Measurements from ENCODE around the gene FAM168B. TPM values are rescaled to one million over a fixed set of nuclear protein-coding genes. Genes with fewer than 3 reads are reported as not detected.

The FAM168B gene
- total and polyA plus RNA-seq, 8 donors: 63.3 to 99.6 (median 85.1) TPM

GRCh38 chr2:131023758-131024157 is 69.5 kb downstream of the FAM168B start:
- no peaks in the 10 kb centered on the region for H3K4me1 ChIP-seq
- H3K4me3 ChIP-seq: no peak overlapping the region
- peaks cover 0 to 8% of the 10 kb centered on the region in 2 donors for H3K27me3 ChIP-seq
- H3K36me3 ChIP-seq: no peaks in the 10 kb centered on the region
- ATAC-seq (no peak), DNase-seq (no peak)
- intact Hi-C loops (cut with DNase I): no loop called here
- no peak overlapping the region for H3K27ac ChIP-seq
- TF ChIP-seq CTCF (IDR thresholded peaks at IDR 0.05): no peak
- H3K9me3 ChIP-seq: peaks cover 0 to 6% of the 10 kb centered on the region in 2 donors

- Histone ChIP-seq H3K36me3 (no peaks in the 10 kb centered on the region), H3K9me3 (peaks cover 0 to 4% of the 10 kb centered on the region in 2 donors)
- no peak for ATAC-seq
Observed at GRCh38 chr2:131022731-131023130, 70.5 kb downstream of the FAM168B start.

GRCh38 chr2:131016826-131017741 is 76.2 kb downstream of the FAM168B start:
- no peak for TF ChIP-seq CTCF (IDR thresholded peaks at IDR 0.05)
- Histone ChIP-seq H3K27ac (no peak overlapping the region), H3K4me3 (no peak overlapping the region), H3K27me3 (peaks cover 0 to 29% of the 10 kb centered on the region in 2 donors), H3K36me3 (no peaks in the 10 kb centered on the region), H3K9me3 (no peaks in the 10 kb centered on the region), H3K4me1 (no peaks in the 10 kb centered on the region)
- intact Hi-C loops (cut with DNase I): no loop called here
- no peak for DNase-seq
- ATAC-seq: peak; percentile 98

More at GRCh38 chr2:131022731-131023130, 70.5 kb downstream of the FAM168B start:
- intact Hi-C loops (cut with DNase I): no loop called here
- Histone ChIP-seq H3K4me1 (no peaks in the 10 kb centered on the region), H3K27me3 (peaks cover 0 to 12% of the 10 kb centered on the region in 2 donors), H3K4me3 (no peak overlapping the region), H3K27ac (no peak overlapping the region)
- TF ChIP-seq CTCF (IDR thresholded peaks at IDR 0.05): no peak
- DNase-seq: no peak

GRCh38 chr2:131015764-131016163 is 77.5 kb downstream of the FAM168B start:
- H3K9me3 ChIP-seq: no peaks in the 10 kb centered on the region
- ATAC-seq (no peak), DNase-seq (no peak)
- H3K27ac ChIP-seq: no peak overlapping the region
- H3K4me1 ChIP-seq: no peaks in the 10 kb centered on the region
- H3K36me3 ChIP-seq: no peaks in the 10 kb centered on the region
- TF ChIP-seq CTCF (IDR thresholded peaks at IDR 0.05): no peak
- H3K4me3 ChIP-seq: no peak overlapping the region
- peaks cover 0 to 32% of the 10 kb centered on the region in 2 donors for H3K27me3 ChIP-seq
- intact Hi-C loops (cut with DNase I): no loop called here

- DNase-seq (no peak), ATAC-seq (no peak)
- H3K9me3 ChIP-seq: no peaks in the 10 kb centered on the region
- TF ChIP-seq CTCF (IDR thresholded peaks at IDR 0.05): no peak
- peaks cover 0 to 35% of the 10 kb centered on the region in 2 donors for H3K27me3 ChIP-seq
- H3K4me1 ChIP-seq: no peaks in the 10 kb centered on the region
- no peak overlapping the region for H3K27ac ChIP-seq
- no peak overlapping the region for H3K4me3 ChIP-seq
- intact Hi-C loops (cut with DNase I): no loop called here
- no peaks in the 10 kb centered on the region for H3K36me3 ChIP-seq
Observed at GRCh38 chr2:131014141-131014540, 79.1 kb downstream of the FAM168B start.
